Measurements from ENCODE around the gene C20orf96.

- TF ChIP-seq CTCF (IDR thresholded peaks at IDR 0.05; ENCODE audit: poor library complexity, severe bottlenecking): peak; percentile 96
- no peak for TF ChIP-seq EZH2 (IDR thresholded peaks at IDR 0.05; ENCODE audit: borderline replicate concordance, insufficient read depth, low read length, poor library complexity, severe bottlenecking)
- TF ChIP-seq TAF1 (IDR thresholded peaks at IDR 0.05; ENCODE audit: low read depth): no peak
- TF ChIP-seq EP300 (conservative IDR thresholded peaks at IDR 0.05; ENCODE audit: poor library complexity, severe bottlenecking): peak; percentile 56
- no peak for TF ChIP-seq REST (IDR thresholded peaks at IDR 0.05; ENCODE audit: borderline replicate concordance)
- peak; percentile 59 for TF ChIP-seq POLR2AphosphoS5 (IDR thresholded peaks at IDR 0.05)
Measured at GRCh38 chr20:266596-267562, 23.7 kb downstream of the C20orf96 start.

Measured in neural cell (in vitro differentiated cells).